Gastroesophageal sphincter (tissue), 3 donors: ENCODE measurements around the gene MAN1A1.

Source experiments
- POLR2A ChIP-seq, 2 donors: fragments of 450-650 bp; IDR thresholded peaks; one replicate each; pipeline ENCODE4 v1.6.1; 2017; ENCODE audit warnings: antibody characterized with exemption in 2 of 2, mild to moderate bottlenecking in 2 of 2, moderate library complexity in 1 of 2
- TF ChIP-seq, protein P1 (sequence below), 4 experiments: fragments of 200-600 bp in 2 of 4; fragments of 450-650 bp in 2 of 4; sonication (generic) in 1 of 4; IDR thresholded peaks; one replicate each; pipeline ENCODE4 v1.5.1; 2017 to 2019; ENCODE audit warnings: antibody characterized with exemption in 4 of 4, mild to moderate bottlenecking in 2 of 4, moderate library complexity in 2 of 4

DNA sequence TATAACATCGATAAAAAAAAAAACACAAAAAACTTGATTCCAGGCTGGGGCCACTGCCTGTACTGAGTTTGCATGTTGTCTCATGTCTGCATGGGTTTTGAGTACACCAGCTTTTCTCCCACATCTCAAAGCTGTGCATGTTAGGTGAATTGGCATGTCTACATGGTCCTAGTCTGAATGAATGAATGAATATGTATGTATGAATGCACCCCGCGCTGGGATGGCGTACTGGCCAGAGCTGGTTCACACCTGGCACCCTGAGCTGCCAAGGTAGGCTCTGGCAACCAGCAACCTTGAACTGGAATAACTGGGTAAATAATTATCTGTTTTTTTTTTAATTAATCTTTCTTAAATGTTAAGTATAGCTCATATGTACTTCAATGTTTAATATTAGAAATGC is 131.0 kb downstream of the MAN1A1 start:
- TF ChIP-seq POLR2A (IDR thresholded peaks at IDR 0.05), result no peak
- TF ChIP-seq, protein P1, sequence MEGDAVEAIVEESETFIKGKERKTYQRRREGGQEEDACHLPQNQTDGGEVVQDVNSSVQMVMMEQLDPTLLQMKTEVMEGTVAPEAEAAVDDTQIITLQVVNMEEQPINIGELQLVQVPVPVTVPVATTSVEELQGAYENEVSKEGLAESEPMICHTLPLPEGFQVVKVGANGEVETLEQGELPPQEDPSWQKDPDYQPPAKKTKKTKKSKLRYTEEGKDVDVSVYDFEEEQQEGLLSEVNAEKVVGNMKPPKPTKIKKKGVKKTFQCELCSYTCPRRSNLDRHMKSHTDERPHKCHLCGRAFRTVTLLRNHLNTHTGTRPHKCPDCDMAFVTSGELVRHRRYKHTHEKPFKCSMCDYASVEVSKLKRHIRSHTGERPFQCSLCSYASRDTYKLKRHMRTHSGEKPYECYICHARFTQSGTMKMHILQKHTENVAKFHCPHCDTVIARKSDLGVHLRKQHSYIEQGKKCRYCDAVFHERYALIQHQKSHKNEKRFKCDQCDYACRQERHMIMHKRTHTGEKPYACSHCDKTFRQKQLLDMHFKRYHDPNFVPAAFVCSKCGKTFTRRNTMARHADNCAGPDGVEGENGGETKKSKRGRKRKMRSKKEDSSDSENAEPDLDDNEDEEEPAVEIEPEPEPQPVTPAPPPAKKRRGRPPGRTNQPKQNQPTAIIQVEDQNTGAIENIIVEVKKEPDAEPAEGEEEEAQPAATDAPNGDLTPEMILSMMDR (IDR thresholded peaks at IDR 0.05), result no peak
